GM18526 (cell line): ENCODE measurements around the gene MICOS13.
A peak's percentile ranks its signal among the peaks of the same experiment; 100 is the strongest.

ENCODE experiments used
- POLR2A ChIP-seq: IDR thresholded peaks from 3 replicates; pipeline ENCODE4 v1.6.1; 2011; ENCODE audit not compliant: insufficient read length; ENCODE audit errors: extremely low read depth

MICOS13 gene

DNA sequence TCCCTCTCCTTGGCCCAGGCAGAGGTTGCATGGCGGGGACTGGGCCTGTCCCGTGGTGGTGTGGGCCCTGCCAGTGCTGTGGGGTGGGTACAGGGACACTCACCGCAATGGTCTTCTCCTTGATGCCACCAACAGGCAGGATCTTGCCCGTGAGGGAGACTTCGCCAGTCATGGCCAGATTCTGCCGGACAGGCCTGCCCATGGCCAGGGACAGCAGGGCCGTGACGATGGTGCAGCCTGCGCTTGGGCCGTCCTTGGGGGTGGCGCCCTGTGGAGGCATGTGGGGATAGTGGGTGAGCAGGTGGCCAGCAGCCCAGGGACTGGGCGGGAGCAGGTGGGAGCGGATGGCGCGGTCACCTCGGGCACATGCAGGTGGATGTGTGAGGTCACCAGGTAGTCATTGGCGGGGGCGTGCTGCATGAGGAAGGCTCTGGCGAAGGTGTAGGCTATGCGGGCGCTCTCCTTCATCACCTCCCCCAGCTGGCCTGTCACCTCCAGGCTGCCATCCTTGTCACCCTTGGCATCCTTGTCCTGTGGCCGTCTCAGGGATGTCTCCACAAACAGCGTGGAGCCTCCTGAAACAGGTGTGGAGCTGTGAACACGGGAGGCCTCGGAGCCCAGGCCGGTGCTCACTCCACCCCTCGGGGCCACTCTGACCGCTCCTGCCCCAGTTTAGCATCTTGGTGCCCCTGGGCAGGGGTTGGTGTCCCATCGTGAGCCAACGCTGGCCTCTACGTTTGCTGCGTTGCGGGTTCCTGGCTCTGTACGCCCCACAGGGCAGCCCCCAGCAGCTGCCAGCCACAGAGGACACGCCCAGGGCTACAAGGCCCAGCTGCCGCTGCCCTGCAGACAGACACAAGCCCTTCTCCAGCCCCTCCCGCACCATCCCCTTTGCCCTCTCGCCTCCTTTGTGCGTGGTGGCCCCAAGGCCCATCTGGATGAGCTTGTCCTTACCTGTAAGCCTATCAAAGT lies 13.2 kb upstream of the MICOS13 start:
- TF ChIP-seq POLR2A: peak; percentile 11

DNA sequence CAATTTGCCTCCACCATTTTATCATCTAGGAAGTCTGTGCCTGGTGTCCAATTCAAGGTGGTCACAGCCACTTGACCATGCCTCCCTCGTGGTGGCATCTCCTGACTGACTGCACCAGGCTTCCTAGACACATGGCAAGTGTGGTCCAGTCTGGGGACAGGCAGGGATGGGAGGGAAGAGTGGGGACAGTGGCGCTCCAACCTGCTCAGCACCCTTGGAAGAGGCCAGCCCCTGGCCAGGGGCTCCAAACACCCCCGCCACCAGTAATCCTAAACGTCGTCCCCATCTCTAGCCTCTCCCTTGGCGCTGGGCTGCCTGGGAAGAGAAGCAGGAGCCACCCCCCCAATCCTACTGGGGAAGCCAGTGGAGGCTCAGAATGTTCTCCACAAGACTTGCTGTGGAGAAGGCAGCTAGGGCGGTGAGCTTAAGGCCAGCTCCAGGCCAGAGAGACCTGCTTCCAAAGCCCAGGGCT lies 12.4 kb upstream of the MICOS13 start:
- peak; percentile 11 for TF ChIP-seq POLR2A

- no peak for TF ChIP-seq POLR2A
These were observed 11.8 kb upstream of the MICOS13 start for GRCh38 chr19:5691822-5692722.

- TF ChIP-seq POLR2A: no peak
These were observed 10.9 kb upstream of the MICOS13 start for GRCh38 chr19:5690955-5691821.

DNA sequence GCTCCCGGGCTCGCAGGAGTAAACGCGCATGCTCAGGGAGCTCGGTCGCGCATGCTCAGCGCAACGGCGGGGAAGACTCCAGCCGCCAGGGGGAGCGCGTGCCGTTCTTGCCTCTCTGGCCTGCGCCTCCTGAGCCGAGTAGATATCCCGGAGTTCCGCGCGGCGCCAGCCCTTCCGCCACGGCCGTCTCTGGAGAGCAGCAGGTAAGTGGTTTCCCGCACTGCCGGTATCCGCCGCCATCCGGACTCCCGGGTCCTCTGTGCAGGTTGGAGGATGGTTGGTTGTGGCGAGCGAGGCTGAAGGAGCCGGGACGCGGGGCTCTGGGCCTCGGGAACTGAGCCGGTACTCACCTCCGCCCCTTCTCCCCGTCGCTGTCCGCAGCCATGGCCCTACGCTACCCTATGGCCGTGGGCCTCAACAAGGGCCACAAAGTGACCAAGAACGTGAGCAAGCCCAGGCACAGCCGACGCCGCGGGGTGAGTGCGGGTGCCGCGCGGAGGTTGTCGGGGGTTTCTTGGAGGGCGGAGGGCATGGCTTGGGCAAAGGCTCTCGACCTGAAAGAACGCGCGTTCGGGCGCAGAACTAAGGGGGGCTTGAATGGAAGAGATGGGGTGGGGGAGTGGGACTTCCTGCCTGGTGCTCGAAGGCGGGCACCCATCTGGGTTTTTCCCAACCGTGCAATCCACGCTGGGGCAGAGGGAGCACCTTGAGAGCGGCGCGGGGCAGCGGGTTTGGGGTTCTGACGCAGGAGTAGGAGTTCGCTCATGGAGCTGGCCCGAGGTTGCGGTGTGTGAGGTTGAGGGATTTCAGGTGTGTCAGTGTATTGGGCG lies 10.0 kb upstream of the MICOS13 start, which contains the start of gene RPL36:
RPL36 (plus strand) TSS at position 171 of the 830 bp plus-strand sequence; CDS start at position 384, 213 bp downstream.
- peak; percentile 99 for TF ChIP-seq POLR2A

DNA sequence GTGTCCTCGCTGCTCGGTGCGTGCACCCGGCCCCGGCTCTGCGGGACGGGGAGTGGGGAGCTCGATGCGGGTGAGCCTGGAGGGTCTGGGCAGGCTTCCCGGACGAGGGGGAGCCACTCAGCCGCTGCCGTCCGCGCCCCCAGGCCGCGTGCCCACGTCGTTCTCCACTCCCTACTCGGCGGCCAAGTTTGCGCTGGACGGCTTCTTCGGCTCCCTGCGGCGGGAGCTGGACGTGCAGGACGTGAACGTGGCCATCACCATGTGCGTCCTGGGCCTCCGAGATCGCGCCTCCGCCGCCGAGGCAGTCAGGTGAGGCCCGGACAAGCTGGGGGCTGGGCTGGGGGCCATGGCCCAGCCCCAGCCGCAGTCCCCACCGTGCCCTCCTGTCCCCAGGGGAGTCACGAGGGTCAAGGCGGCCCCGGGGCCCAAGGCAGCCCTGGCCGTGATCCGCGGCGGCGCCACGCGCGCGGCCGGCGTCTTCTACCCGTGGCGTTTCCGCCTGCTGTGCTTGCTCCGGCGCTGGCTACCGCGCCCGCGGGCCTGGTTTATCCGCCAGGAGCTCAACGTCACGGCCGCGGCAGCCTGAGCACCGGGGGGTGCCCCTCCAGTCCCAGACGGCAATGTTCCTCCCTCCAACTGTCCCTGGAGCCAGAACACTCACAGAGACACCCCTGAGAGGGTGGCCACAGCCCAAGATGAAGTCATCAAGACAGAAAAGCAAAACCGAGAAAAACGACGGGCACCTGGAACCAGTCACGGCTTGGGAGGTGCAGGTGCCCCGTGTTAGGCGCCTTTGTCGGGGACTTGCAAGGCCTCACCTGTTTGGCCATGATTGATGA lies 7.3 kb upstream of the MICOS13 start:
- no peak for TF ChIP-seq POLR2A

- TF ChIP-seq POLR2A: peak; percentile 29
These were observed 6.5 kb upstream of the MICOS13 start for GRCh38 chr19:5686647-5687359.

DNA sequence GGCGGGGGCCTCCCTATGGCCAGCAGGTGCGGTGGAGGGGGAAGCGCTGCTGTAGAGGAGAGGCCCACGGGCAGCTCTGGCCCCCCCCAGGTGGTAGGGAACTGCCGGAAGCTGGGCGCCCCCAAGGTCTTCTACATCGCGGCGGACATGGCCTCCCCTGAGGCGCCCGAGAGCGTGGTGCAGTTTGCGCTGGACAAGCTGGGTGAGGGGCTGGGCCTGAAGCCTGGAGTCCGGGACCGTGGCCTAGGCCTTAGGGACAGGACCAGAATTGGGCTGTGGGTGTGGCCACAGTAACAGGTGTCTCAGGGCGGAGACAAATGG lies 6.0 kb upstream of the MICOS13 start:
- TF ChIP-seq POLR2A: no peak

DNA sequence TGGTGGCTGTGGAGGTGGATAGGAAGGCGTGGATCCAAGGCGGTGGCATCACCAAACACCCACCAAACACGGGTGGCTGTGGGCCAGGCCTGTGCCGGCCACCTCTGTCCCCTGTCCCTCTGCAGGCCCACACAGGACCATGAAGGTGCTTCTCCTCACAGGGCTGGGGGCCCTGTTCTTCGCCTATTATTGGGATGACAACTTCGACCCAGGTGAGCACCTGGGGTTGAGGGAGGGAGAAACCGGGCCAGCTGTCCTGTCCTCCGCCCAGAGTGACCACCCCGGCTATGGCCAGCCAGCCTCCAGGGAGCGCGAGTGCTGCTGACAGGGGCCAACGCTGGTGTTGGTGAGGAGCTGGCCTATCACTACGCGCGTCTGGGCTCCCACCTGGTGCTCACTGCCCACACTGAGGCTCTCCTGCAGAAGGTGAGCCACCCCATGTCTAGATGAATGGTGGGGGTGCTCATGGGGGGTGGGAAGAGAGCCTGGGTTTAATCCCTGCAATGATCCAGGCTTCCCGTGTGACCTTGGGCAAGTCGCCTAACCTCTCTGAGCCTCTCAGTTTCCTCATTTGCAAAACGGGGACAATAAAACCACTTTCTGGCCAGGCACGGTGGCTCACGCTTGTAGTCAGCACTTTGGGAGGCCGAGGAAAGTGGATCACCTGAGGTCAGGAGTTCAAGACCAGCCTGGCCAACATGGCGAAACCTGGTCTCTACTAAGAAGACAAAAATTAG lies 4.5 kb upstream of the MICOS13 start:
- TF ChIP-seq POLR2A: no peak

DNA sequence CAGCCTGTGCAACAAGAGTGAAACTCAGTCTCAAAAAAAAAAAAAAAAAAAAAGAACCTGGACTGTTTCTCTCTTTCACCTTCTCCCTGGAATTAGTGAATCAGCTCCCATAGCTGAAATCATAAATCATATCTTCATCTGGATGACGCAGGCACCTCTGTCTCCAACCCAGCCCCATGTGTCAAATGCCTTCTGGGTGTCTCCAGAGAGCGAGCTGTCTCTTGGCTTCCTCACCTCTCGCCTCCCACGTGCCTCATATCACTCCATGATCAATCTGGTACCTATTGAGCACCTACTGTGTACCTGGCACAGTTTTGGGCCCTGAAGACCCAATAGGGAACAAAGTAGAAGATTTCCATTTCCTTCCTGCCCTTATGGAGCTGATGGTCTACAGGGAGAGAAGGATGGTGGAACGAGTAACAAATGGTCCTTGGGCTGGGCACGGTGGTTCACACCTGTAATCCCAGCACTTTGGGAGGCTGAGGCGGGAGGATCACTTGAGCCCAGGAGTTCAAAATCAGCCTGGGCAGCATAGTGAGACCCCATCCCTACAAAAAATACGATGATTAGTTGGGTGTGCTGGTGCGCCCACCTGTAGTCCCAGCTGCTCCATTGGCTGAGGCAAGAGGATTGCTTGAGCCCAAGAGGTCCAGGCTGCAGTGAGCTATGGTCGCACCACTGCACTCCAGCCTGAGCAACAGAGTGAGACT lies 3.0 kb upstream of the MICOS13 start:
- TF ChIP-seq POLR2A: no peak

- no peak for TF ChIP-seq POLR2A
These were observed 1.8 kb upstream of the MICOS13 start for GRCh38 chr19:5682107-5682482.
